Astrocyte of the hippocampus (primary cell): Measurements from ENCODE around the gene WAC.

Source experiments
- DNase-seq: peaks from one replicate; pipeline ENCODE4 v3.0.0; 2011; ENCODE audit warnings: low read depth, low spot score

Gene WAC

GRCh38 chr10:28530751-28531150 lies 2.2 kb upstream of the WAC start:
- peak; percentile 14 for DNase-seq

DNA sequence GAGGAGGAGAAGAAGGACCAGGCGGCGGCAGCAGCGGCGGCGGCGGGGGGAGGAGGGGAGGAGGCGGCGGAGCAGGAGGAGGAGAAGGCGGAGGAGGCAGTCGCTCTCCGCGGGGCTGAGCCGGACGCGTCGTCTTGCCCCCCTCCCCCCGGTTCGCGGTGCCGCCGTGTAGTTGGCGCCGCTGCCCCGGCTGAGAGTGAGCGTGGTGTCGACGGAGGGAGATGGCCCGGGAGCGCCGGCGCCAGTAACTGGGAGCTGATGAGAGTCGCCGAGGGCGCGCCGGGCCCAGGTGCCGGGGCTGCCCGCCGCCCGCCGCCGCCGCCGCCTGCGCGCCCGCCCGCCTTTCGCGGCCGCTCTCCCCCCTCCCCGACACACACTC lies 257 bp downstream of the WAC start:
- DNase-seq: no peak

GRCh38 chr10:28533571-28534304 lies 820 bp downstream of the WAC start:
- DNase-seq: peak; percentile 61

DNA sequence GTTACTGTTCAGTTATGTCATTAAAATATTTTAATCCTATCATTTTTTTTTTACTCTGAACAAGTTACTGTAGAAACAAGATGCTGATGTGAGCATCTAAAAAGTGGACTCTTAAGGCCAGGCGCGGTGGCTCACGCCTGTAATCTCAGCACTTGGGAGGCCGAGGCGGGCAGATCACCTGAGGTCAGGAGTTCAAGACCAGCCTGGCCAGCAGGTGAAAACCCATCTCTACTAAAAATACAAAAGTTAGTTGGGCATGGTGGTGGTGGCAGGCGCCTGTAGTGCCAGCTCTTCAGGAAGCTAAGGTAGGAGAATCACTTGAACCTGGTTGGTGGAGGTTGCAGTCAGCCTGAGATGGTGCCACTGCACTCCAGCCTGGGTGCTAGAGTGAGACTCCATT lies 2.9 kb downstream of the WAC start:
- DNase-seq: no peak

GRCh38 chr10:28538595-28538994 lies 5.7 kb downstream of the WAC start:
- no peak for DNase-seq

GRCh38 chr10:28540145-28540544 lies 7.2 kb downstream of the WAC start:
- DNase-seq: no peak

DNA sequence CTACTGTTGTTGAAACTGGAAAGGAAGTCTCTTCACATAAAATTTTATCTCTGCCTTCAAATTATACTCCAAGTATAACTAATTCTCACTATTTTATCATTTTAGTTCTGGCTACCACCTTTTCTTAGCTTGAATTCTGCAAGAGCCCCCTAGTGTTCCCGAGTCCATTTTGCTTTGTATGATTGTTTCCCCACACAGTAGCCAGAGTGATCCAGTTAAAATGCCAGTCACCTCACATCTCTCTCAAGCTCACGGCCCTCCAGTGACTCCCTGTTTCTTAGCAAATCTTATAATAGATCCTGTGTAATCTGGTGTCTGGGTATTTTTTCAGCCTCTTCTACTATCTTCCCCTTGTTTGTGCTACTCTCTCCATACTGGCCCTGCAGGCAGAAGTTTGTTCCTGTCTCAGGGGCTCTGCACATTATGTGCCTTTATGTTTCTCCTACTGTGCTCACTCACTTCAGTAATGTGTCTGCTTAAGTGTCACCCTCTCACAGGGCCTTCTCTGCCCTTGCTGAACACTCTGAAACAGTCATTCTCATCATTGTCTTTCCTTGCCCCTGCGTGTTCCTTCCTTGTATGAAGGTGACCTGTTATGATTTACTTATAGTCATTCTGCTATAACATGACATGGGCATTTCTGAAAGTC lies 8.9 kb downstream of the WAC start:
- DNase-seq: no peak

GRCh38 chr10:28542728-28543127 lies 9.8 kb downstream of the WAC start:
- DNase-seq: no peak

DNA sequence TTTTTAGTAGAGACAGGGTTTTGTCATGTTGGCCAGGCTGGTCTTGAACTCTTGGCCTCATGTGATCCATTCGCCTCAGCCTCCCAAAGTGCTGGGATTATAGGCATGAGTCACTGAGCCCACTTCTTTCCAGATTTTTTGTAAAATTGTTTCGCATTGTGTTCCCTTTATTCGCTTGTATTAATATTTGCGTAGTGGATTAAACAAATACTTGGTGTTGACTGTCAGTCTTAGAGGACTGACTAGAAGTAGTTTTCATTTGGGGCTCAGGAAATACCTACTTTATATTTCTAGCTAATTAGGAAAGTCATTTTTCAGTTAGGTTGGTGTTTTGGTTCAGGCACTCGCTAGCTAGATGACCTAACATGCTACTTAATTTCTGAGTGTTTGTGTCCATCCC lies 11.1 kb downstream of the WAC start:
- no peak for DNase-seq

GRCh38 chr10:28545967-28546644 lies 13.2 kb downstream of the WAC start:
- no peak for DNase-seq

- DNase-seq: no peak
These were observed 16.0 kb downstream of the WAC start for GRCh38 chr10:28548781-28549498.

DNA sequence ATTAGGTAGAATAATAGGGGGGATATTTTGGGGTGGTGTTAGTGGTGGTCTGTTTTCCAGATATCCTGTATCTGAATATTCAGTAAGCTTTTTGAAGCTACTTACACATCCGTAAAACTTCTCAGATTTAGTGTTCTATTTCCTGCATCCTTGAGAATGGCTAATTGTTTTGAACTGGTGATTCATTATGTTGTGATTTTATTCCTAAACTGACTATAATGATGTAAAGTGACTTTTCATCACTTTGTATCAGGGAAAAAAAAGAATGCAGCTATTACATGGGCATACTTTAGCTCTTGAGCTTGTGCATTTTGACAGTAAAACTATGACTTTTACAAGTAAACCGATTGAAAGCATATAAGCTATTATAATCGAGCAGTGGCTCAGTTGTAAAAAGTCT lies 18.2 kb downstream of the WAC start:
- no peak for DNase-seq

GRCh38 chr10:28552775-28553174 lies 19.9 kb downstream of the WAC start:
- DNase-seq: no peak

GRCh38 chr10:28554009-28554408 lies 21.1 kb downstream of the WAC start:
- DNase-seq: no peak

GRCh38 chr10:28554952-28555351 lies 22.0 kb downstream of the WAC start:
- DNase-seq: no peak

GRCh38 chr10:28555358-28555757 lies 22.4 kb downstream of the WAC start:
- no peak for DNase-seq

DNA sequence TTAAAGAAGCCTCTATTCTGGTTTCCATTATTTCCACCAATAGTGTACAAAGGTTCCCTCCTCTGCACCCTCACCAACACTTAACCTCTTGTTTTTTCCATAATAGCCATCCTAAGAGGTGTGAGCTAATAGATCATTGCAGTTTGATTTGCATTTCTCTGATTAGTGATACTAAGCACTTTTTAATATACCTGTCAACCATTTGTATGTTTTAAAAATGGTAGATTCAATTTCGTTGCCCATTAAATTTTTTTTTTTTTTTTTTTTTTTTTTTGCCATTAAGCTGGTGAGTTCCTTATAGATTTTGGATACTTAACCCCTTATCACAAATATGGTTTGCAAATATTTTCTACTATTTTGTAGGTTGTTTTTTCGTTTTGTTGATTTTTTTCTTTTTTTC lies 23.2 kb downstream of the WAC start:
- DNase-seq: no peak

- no peak for DNase-seq
These were observed 25.3 kb downstream of the WAC start for GRCh38 chr10:28558186-28558585.

DNA sequence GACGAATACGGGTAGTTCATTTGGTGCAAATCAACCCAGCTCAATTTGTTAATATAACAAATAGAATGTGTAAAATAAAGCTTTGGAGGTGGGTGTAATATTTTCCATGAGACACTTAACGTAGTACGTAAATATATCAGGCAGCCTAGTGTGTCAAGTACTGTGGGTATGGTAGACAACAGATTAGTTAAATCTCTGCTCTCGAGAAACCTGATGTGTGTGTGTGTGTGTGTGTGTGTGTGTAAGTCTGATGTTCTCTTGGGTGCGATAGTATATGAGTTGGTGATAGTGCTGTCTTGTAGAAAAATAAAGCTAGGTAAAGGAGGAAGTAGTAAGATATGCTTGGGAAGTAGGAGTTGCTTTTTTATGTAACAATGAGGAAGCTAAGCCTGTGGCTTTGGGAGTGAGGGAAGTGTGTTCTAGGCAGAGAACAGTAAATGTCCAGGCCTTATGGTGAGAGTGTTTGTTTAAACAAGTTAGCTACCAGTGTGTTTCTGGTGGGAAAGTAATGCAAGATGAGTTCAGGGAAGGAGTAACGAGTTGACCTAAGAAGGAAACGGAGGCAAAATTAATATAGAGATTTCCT lies 26.1 kb downstream of the WAC start:
- no peak for DNase-seq

- DNase-seq: peak; percentile 67
These were observed 26.7 kb downstream of the WAC start for GRCh38 chr10:28559618-28560017.

- no peak for DNase-seq
These were observed 27.7 kb downstream of the WAC start for GRCh38 chr10:28560617-28561016.

DNA sequence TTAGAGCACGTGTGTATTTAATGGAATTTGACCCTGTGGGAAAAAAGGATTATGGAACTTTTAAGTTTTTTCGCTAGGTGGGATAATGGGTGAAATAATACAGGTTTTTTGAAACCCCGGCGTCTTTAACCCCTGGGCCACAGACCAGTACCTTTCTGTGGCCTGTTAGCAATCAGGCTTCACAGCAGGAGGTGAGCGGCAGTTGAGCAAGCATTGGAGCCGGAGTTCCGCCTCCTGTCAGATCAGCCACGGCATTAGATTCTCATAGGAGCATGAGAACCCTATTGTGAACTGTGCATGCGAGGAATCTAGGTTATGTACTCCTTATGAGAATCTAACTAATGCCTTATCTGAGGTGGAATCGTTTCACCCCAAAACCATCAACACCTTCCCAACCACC lies 28.6 kb downstream of the WAC start:
- no peak for DNase-seq
